Tibial nerve (tissue), 3 donors: ENCODE results near the gene AK2.

Source experiments
- EP300 ChIP-seq, 2 donors: sonication (generic); formaldehyde crosslinking; IDR thresholded peaks; one replicate each; pipeline ENCODE4 v1.6.1; 2017; ENCODE audit warnings: antibody characterized with exemption in 2 of 2, mild to moderate bottlenecking in 1 of 2
- POLR2A ChIP-seq, 2 donors: fragments of 450-650 bp; IDR thresholded peaks; one replicate each; pipeline ENCODE4 v1.6.1; 2017; ENCODE audit warnings: antibody characterized with exemption in 2 of 2, mild to moderate bottlenecking in 2 of 2, moderate library complexity in 2 of 2

DNA sequence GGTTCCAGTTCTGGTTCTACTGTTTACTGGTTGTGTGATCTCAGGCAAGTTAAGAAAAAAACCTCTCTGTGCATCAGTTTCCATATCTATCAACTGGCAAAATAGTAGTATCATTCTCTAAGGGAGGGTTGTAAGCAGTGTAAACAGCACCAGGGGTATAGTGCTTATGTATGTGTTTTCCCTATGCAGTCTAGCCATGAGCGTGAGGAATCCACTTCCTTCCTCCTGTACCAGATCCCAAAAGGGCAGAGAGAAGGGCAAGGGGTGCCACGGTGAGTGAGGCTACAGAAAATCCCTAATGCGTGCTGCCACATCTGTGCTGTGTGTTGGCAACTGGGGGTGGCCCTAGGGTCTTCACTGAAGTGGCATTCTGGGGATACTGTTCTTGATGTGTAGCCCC, 53.7 kb downstream of the AK2 start:
- TF ChIP-seq POLR2A (IDR thresholded peaks at IDR 0.05): no peak
- TF ChIP-seq EP300 (IDR thresholded peaks at IDR 0.05): no peak
